ENCODE results near the gene RASGRP4.

- TF ChIP-seq HDAC6 (IDR thresholded peaks at IDR 0.05; ENCODE audit: unreplicated experiment) (no peak), ESRRA (IDR thresholded peaks at IDR 0.05; ENCODE audit: low read length) (no peak), CREM (IDR thresholded peaks at IDR 0.05; ENCODE audit: low read depth) (no peak), CTCF (IDR thresholded peaks at IDR 0.05 in 2 of 3, conservative IDR thresholded peaks at IDR 0.05 in 1 of 3; ENCODE audit: control insufficient read depth in 2 of 3, extremely low read depth in 1 of 3, insufficient read depth in 1 of 3, low read depth in 3 of 3, low read length in 3 of 3) (no peak)
Measured at GRCh38 chr19:38385804-38386257, 40.2 kb downstream of the RASGRP4 start.

Data from GM12878 (cell line).